OCI-LY3 (cell line): ENCODE results near the gene PGAM1.

Experiments
- EZH2phosphoT487 ChIP-seq: fragments of 200-600 bp; shearing (Covaris generic); IDR thresholded peaks from 2 replicates; pipeline ENCODE4 v1.6.1; 2018; ENCODE audit warnings: antibody characterized with exemption, mixed run types, low read depth
- TF ChIP-seq, protein P1 (sequence below): fragments of 200-600, 300-600 bp; sonication (generic); IDR thresholded peaks from 2 replicates; pipeline ENCODE4 v1.5.1; 2014; ENCODE audit warnings: antibody characterized with exemption, low read length, low read depth

DNA sequence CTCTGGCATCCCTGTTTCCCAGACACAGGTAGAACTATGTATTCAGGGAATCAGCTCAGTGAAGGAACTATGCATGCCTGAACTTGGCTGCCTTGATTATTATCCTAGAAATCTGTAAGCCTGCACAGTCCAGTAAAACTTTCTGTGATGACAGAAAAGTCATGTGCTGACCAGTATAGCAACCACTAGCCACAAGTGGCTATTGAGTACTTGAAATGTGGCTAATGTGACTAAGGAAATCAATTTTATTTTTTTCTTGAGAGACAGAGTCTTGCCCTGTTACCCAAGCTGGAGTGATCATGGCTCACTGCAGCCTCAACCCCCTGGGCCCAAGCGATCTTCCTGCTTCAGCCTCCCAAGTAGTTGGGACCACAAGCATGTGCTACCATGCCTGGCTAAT is 16.3 kb downstream of the PGAM1 start:
- TF ChIP-seq, protein P1, sequence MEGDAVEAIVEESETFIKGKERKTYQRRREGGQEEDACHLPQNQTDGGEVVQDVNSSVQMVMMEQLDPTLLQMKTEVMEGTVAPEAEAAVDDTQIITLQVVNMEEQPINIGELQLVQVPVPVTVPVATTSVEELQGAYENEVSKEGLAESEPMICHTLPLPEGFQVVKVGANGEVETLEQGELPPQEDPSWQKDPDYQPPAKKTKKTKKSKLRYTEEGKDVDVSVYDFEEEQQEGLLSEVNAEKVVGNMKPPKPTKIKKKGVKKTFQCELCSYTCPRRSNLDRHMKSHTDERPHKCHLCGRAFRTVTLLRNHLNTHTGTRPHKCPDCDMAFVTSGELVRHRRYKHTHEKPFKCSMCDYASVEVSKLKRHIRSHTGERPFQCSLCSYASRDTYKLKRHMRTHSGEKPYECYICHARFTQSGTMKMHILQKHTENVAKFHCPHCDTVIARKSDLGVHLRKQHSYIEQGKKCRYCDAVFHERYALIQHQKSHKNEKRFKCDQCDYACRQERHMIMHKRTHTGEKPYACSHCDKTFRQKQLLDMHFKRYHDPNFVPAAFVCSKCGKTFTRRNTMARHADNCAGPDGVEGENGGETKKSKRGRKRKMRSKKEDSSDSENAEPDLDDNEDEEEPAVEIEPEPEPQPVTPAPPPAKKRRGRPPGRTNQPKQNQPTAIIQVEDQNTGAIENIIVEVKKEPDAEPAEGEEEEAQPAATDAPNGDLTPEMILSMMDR, result no peak
- TF ChIP-seq EZH2phosphoT487, result no peak
